Keratinocyte (primary cell): ENCODE data around the gene NINJ2. TPM values are rescaled to one million over a fixed set of nuclear protein-coding genes. Genes with fewer than 3 reads are reported as not detected.

Source experiments
- DNase-seq: peaks from one replicate; pipeline ENCODE4 v3.0.0-alpha.2; 2011; ENCODE audit warnings: low read depth, missing footprints, low spot score
- FAIRE-seq: peaks from 2 replicates; lab custom pipeline; 2011; peaks lifted over from hg19 to GRCh38; lab: Jason Lieb, UNC
- H2AFZ ChIP-seq: 2 replicates; pipeline ENCODE4 v1.6.0; 2012; ENCODE audit warnings: low read length, control low read depth, inconsistent platforms; ENCODE audit not compliant: control insufficient read depth
- H3K27ac ChIP-seq: 2 replicates; pipeline ENCODE4 v1.5.1; 2011; ENCODE audit warnings: low read length; ENCODE audit not compliant: control insufficient read depth, insufficient read depth
- H3K27me3 ChIP-seq: 3 replicates; pipeline ENCODE4 v1.6.0; 2011; ENCODE audit warnings: low read length; ENCODE audit not compliant: control insufficient read depth, insufficient read depth; ENCODE audit errors: extremely low read depth
- H3K36me3 ChIP-seq, 2 experiments: 2 replicates in 1 of 2; 3 replicates in 1 of 2; pipeline ENCODE4 v1.5.1; 2011; ENCODE audit warnings: low read length in 2 of 2, mild to moderate bottlenecking in 1 of 2; ENCODE audit not compliant: control insufficient read depth in 2 of 2, insufficient read depth in 2 of 2; ENCODE audit errors: extremely low read depth in 1 of 2
- H3K4me1 ChIP-seq: 3 replicates; pipeline ENCODE4 v1.5.1; 2011; ENCODE audit warnings: low read length; ENCODE audit not compliant: control insufficient read depth, insufficient read depth; ENCODE audit errors: extremely low read depth
- H3K4me2 ChIP-seq: 3 replicates; pipeline ENCODE4 v1.6.0; 2011; ENCODE audit warnings: low read depth, low read length; ENCODE audit not compliant: control insufficient read depth, insufficient read depth; ENCODE audit errors: extremely low read depth
- H3K4me3 ChIP-seq, 3 experiments: fragments of 200-600 bp in 1 of 3; sonication (generic) in 1 of 3; 2 replicates in 2 of 3; 3 replicates in 1 of 3; pipeline ENCODE4 v1.5.1; 2011 to 2016; ENCODE audit warnings: low read length in 3 of 3, mild to moderate bottlenecking in 3 of 3, control low read depth in 2 of 3, inconsistent platforms in 1 of 3, low read depth in 1 of 3, mixed read lengths in 1 of 3, mixed run types in 1 of 3, moderate library complexity in 1 of 3; ENCODE audit not compliant: control insufficient read depth in 2 of 3, insufficient read depth in 2 of 3; ENCODE audit errors: extremely low read depth in 1 of 3
- H3K79me2 ChIP-seq: 2 replicates; pipeline ENCODE4 v1.6.0; 2012; ENCODE audit warnings: low read length; ENCODE audit not compliant: control insufficient read depth, insufficient read depth
- H3K9ac ChIP-seq: 3 replicates; pipeline ENCODE4 v1.6.0; 2011; ENCODE audit warnings: low read length; ENCODE audit not compliant: control insufficient read depth, insufficient read depth; ENCODE audit errors: extremely low read depth
- H3K9me1 ChIP-seq: 3 replicates; pipeline ENCODE4 v1.6.0; 2011; ENCODE audit warnings: low read length; ENCODE audit not compliant: control insufficient read depth, insufficient read depth; ENCODE audit errors: extremely low read depth
- H3K9me3 ChIP-seq: 2 replicates; pipeline ENCODE4 v1.5.1; 2012; ENCODE audit warnings: low read depth, low read length; ENCODE audit not compliant: control insufficient read depth
- H4K20me1 ChIP-seq: 3 replicates; pipeline ENCODE4 v1.6.0; 2011; ENCODE audit warnings: low read length; ENCODE audit not compliant: control insufficient read depth, insufficient read depth; ENCODE audit errors: extremely low read depth
- EZH2 ChIP-seq: IDR thresholded peaks from one replicate; pipeline ENCODE4 v1.6.1; 2012; ENCODE audit warnings: inconsistent platforms, mild to moderate bottlenecking, low read length, moderate library complexity
- dilution Hi-C: fragments of 300-500 bp; cut with MboI; formaldehyde crosslinking; loops from one replicate; pipeline ENCODE4 v1.7.0; 2020; ENCODE audit warnings: low sequenced_read_pairs; ENCODE audit not compliant: extremely low pct_ligation_motif_present
- polyA plus RNA-seq, 5 experiments: library from polyadenylated mRNA; depleted of rRNA in 3 of 5; stranded (reverse) in 3 of 5; stranded (forward) in 1 of 5; unstranded in 1 of 5; fragments of >200 nt; gene quantifications; 1 replicate in 1 of 5; 2 replicates in 3 of 5; 3 replicates in 1 of 5; pipeline versions ENCODE4 v1.2.1 to v1.2.3, GENCODE V29; 2011 to 2012; ENCODE audit warnings: missing spikeins in 2 of 5, low read depth in 1 of 5, low replicate concordance in 1 of 5
- TF ChIP-seq, protein P1 (sequence below), 3 experiments: IDR thresholded peaks in 1 of 3; conservative IDR thresholded peaks in 1 of 3; optimal IDR thresholded peaks in 1 of 3; 2 replicates in 2 of 3; 3 replicates in 1 of 3; pipeline versions ENCODE3 to v1.5.1; 2011; ENCODE audit warnings: low read length in 3 of 3, mild to moderate bottlenecking in 3 of 3, moderate library complexity in 2 of 3, control low read depth in 1 of 3, inconsistent platforms in 1 of 3; ENCODE audit not compliant: insufficient read depth in 2 of 3; ENCODE audit errors: extremely low read depth in 1 of 3

NINJ2 gene
- polyA plus RNA-seq, 1 donor (not counting 4 experiments of a cell fraction or from before 2014, with no cell fraction given) = 0.58 TPM

DNA sequence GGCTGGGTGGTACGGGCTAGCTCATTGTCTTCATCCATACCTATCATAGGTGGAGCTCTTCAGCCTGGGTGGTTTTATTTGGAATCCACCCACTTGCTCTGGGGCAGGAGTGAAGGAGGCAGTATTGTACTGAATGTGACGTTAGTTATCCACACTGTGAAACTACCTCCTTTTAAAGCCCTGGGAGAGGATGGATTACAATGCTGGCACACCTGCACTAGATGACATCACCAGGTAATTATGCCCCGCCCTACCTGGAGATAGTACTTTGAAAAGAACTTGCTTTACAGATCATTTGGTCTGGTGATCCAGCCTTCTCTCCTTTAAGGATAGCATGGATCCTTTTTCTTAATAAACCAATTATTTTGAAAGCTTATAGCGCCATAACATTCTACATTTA is 125.5 kb downstream of the NINJ2 start:
- TF ChIP-seq, protein P1, sequence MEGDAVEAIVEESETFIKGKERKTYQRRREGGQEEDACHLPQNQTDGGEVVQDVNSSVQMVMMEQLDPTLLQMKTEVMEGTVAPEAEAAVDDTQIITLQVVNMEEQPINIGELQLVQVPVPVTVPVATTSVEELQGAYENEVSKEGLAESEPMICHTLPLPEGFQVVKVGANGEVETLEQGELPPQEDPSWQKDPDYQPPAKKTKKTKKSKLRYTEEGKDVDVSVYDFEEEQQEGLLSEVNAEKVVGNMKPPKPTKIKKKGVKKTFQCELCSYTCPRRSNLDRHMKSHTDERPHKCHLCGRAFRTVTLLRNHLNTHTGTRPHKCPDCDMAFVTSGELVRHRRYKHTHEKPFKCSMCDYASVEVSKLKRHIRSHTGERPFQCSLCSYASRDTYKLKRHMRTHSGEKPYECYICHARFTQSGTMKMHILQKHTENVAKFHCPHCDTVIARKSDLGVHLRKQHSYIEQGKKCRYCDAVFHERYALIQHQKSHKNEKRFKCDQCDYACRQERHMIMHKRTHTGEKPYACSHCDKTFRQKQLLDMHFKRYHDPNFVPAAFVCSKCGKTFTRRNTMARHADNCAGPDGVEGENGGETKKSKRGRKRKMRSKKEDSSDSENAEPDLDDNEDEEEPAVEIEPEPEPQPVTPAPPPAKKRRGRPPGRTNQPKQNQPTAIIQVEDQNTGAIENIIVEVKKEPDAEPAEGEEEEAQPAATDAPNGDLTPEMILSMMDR (optimal IDR thresholded peaks at IDR 0.05 in 1 of 3, IDR thresholded peaks at IDR 0.05 in 1 of 3, conservative IDR thresholded peaks at IDR 0.05 in 1 of 3; ENCODE audit: extremely low read depth in 1 of 3, insufficient read depth in 2 of 3, low read length in 3 of 3) = peak in 1 of 3 experiments; percentile 13
- TF ChIP-seq EZH2 = no peak
- peak overlapping the region; percentile 18 for H3K9ac ChIP-seq
- peak overlapping the region; percentile 28 for H3K4me2 ChIP-seq
- peaks cover 37% of the 10 kb centered on the region for H3K4me1 ChIP-seq
- H3K9me3 ChIP-seq = no peaks in the 10 kb centered on the region
- H2AFZ ChIP-seq = no peak overlapping the region
- no peaks in the 10 kb centered on the region for H3K9me1 ChIP-seq
- DNase-seq (no peak), FAIRE-seq (peak; percentile 94)
- dilution Hi-C loops = no loop called here
- H3K4me3 ChIP-seq = no peak overlapping the region
- no peaks in the 10 kb centered on the region for H3K79me2 ChIP-seq
- H3K27me3 ChIP-seq = no peaks in the 10 kb centered on the region
- no peaks in the 10 kb centered on the region for H3K36me3 ChIP-seq
- H3K27ac ChIP-seq = peak overlapping the region; percentile 59
- H4K20me1 ChIP-seq = no peaks in the 10 kb centered on the region

DNA sequence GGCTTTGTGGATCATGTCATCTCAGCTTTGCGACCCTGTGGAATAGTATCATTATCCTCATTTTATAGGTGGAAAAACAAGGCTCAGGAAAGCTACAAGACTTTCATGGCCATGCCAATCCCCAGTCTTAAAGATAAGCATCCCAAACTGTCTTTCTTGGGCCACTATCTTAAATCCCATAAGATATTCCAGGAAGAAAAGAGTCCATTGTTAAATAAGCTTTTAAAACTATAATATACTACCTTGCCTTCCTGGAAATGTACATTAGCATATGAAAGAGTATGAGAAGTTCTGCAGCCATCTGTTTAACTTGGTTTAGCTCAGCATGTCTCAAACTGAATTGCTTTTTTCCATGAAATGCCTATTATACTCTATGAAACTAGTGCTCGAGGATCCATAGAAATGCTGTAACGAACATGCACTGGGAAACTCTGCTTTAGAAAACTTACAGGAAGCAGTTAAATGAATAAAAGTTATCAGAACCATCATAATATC is 126.4 kb downstream of the NINJ2 start:
- Histone ChIP-seq H4K20me1 (no peaks in the 10 kb centered on the region), H3K9me3 (no peaks in the 10 kb centered on the region), H3K4me1 (peaks cover 45% of the 10 kb centered on the region), H3K27ac (no peak overlapping the region), H3K9me1 (no peaks in the 10 kb centered on the region), H2AFZ (no peak overlapping the region), H3K27me3 (no peaks in the 10 kb centered on the region), H3K36me3 (no peaks in the 10 kb centered on the region), H3K79me2 (no peaks in the 10 kb centered on the region), H3K4me2 (no peak overlapping the region), H3K4me3 (no peak overlapping the region), H3K9ac (no peak overlapping the region)
- no peak for TF ChIP-seq EZH2
- TF ChIP-seq, protein P1 (optimal IDR thresholded peaks at IDR 0.05 in 1 of 3, IDR thresholded peaks at IDR 0.05 in 1 of 3, conservative IDR thresholded peaks at IDR 0.05 in 1 of 3; ENCODE audit: extremely low read depth in 1 of 3, insufficient read depth in 2 of 3, low read length in 3 of 3) = no peak
- FAIRE-seq (no peak), DNase-seq (no peak)
- dilution Hi-C loops = no loop called here
